Stimulated activated CD4-positive, alpha-beta T cell treated with anti-CD3 and anti-CD28 coated beads, Interleukin-12 subunit alpha, Interleukin-12 subunit beta, amount 100 ng/mL, for 4 hours (primary cell): ENCODE data around the gene PITPNM3.
A peak's percentile ranks its signal among the peaks of the same experiment; 100 is the strongest.

Experiments
- DNase-seq: peaks from one replicate; pipeline ENCODE4 v3.0.0-alpha.2; 2020

The PITPNM3 gene

GRCh38 chr17:6435968-6436367 is 120.4 kb downstream of the PITPNM3 start:
- peak; percentile 55 for DNase-seq

DNA sequence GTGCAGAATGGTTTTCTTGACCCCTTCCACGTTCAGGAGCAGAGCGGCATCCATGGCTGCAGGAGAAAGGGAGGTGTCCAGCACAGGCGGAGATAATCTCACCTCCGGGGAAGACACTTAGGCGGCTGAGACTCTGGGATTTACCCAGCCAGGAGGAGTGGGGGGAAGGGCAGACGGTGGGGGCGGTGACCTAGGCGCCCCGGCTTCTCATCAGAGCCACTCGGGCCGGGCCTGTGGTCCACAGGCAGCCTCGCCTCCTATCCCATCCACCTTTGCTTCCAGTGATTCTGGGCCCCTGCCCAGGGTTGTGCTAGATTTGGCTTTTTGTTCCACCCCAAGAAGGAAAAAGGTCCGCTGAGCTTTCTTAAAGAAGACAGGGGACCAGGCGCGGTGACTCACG is 121.3 kb downstream of the PITPNM3 start, which contains the start of gene AIPL1:
Gene AIPL1, minus strand, starts transcription at position 71 of the 400 bp plus-strand sequence. Its CDS starts 17 bp downstream, at position 54.
- DNase-seq: no peak

GRCh38 chr17:6430769-6431168 is 125.6 kb downstream of the PITPNM3 start:
- no peak for DNase-seq

DNA sequence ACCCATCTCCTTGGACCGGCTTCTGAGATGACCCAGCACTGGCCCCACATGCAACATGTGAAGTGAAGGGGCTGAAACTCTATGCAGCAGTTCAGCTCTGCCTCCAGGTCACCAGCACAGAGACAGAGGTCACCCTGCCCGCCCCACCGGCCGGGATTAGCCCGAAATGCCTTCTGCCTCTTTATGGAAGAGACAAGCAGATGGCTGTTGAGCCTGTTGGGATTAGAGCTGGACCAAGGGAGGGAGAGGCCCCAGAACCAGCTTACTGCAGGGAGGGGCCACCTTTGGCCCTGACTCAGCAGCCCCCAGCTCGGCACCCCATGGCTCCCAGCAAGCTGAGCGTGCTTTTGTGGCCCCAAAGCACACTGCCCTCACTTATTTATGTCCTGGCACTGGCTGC is 127.1 kb downstream of the PITPNM3 start:
- DNase-seq: no peak

- no peak for DNase-seq
Measured at GRCh38 chr17:6428207-6428965, 128.0 kb downstream of the PITPNM3 start.

DNA sequence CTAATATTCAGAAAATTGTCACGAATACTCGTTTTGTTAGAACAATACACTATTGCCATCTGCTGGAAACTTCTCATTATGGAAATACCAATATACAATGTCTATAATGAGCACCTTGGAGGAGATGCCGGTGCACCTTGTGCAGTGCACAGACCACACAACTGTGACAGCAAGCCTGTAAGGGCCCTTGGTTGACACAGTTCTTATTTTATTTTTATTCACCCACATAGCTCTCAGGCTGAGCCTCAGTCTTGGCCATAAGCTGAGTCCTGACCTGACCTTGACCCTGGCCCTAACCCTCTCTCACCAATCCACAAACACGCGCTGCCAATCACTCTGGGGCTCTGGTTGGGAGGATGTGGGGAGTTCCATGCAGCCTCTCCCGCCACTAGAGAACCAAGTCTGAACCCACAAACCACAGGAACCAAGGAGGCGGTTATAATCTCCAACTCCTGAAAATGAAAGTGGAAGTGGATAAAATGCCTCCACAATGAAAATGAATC is 129.0 kb downstream of the PITPNM3 start:
- DNase-seq: no peak

GRCh38 chr17:6426356-6427101 is 129.8 kb downstream of the PITPNM3 start:
- DNase-seq: no peak

GRCh38 chr17:6425407-6425806 is 130.9 kb downstream of the PITPNM3 start:
- no peak for DNase-seq

DNA sequence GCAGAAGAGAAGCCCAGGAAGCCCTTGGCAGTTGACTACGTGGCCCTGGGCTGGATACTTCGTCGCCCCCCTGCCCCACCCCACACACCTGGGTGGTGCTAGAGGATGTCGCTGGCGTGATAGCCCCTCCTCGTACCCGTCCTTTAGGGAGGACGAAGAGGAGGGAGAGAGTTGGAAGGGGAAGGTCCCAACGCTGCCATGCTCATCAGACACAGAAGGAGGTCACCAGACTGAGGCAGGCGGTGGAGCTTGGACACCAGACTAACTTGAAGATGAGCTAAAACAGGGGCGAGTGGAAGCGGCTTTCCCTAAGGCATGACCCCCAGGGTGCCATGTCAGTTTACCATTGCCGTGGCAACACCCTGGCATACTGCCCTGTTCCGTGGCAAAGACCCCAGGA is 132.4 kb downstream of the PITPNM3 start:
- no peak for DNase-seq

GRCh38 chr17:6422654-6423241 is 133.6 kb downstream of the PITPNM3 start:
- DNase-seq: no peak

GRCh38 chr17:6421700-6422604 is 134.4 kb downstream of the PITPNM3 start:
- DNase-seq: peak; percentile 70

- DNase-seq: peak; percentile 27
Measured at GRCh38 chr17:6420173-6420641, 136.1 kb downstream of the PITPNM3 start.

DNA sequence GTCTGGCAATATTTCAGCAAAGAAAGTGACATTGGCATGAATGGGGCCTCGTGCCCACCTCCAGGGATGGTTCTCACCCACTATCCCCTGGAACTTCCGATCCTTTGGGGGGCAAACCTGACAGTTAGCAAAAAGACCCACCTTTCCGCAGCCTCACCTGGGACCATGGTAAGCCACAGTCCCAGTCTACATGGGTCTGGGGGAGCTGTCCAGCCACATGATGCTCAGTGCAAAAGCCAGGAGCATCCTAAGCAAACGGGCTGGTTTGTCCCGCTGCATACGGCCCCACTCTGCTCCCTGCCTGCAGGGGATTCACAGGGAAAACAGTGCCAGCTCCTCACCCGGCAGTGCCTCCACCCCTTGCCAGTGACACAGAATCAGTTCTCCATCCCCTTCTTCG is 140.7 kb downstream of the PITPNM3 start:
- DNase-seq: no peak

GRCh38 chr17:6413065-6413464 is 143.3 kb downstream of the PITPNM3 start:
- DNase-seq: no peak

DNA sequence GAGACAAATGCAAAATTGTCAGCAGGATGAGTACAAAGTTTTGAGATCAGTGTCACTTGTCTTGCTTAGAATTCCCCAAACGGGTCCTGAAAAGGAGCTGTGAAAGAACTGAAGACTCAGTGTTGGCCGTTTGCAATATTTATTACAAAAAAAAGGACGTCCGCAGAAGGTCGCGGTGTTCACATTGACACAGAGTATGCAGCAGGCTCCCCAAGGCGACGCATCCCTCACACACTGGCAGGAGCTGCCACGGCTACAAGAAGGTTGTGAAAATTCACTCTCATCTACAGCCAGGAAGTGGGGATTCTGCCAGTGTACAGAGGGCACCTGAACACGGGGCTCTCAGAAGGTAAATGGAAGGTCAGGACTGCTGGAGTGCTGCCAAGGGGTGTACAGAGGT is 147.6 kb downstream of the PITPNM3 start:
- no peak for DNase-seq

DNA sequence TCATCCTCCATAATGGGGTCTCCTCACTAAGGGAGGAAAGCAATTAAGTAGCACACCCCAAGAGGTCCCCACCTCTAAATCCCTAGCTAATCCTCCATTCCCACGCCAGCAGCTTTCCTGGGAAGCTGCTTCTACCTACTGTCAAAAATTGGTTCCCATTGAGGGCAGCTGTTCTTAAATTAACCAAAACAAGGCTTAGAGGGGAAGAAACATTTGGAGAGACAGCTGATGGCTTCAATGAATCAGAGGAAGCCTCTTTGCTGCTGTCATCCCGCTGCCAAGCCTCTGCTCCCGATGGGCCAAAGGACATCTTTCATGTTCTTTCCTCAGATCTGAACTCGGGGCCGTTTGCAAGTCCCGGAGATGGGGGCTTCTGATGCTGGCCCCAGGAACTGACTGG is 148.1 kb downstream of the PITPNM3 start:
- no peak for DNase-seq

DNA sequence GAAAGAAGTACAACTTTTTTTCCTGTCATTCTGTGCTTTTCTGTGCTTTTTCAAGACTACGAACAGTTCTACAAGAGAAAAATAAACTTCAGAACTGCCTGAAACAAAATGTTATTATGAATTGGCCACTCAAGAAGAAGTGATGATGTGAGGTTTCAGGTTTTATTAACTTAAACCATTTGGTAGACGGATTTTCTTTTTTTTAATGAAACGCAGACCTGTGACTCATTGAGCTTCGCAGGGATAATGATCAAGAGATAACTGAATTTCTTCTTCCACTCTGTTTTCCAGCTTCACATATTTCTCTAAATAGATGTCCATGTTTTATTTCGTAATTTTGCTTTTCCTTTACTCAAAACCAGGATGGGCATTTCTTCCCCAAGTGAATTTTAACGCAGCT is 154.1 kb downstream of the PITPNM3 start:
- DNase-seq: no peak
